ENCODE results near the gene HS2ST1. TPM values are rescaled to one million over a fixed set of nuclear protein-coding genes. Genes with fewer than 3 reads are reported as not detected.

The HS2ST1 gene
- total RNA-seq, 1 experiment from 2014 or later = 30.1 TPM

DNA sequence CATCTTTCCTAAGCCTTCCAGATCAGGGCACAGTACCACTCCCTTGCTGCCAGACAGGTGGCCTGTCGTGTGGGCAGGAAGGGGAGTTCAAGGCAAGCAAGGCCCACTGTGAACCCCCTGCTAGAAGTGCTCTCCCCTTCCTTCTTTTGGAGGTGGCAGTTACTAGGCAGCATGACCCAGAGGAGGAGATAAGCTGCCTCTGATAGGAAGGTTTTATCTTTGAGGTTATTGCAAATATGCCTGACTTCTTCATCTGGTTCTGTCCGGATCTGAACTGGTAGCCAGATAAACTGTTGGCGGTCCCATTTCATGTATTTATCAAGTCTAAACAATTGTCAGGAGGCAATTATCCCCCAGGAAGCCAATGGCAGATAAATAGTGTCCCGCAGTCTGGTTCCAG, 216.0 kb downstream of the HS2ST1 start:
- no peak overlapping the region for H3K4me2 ChIP-seq (ENCODE audit: low read length)
- TF ChIP-seq, protein P1, sequence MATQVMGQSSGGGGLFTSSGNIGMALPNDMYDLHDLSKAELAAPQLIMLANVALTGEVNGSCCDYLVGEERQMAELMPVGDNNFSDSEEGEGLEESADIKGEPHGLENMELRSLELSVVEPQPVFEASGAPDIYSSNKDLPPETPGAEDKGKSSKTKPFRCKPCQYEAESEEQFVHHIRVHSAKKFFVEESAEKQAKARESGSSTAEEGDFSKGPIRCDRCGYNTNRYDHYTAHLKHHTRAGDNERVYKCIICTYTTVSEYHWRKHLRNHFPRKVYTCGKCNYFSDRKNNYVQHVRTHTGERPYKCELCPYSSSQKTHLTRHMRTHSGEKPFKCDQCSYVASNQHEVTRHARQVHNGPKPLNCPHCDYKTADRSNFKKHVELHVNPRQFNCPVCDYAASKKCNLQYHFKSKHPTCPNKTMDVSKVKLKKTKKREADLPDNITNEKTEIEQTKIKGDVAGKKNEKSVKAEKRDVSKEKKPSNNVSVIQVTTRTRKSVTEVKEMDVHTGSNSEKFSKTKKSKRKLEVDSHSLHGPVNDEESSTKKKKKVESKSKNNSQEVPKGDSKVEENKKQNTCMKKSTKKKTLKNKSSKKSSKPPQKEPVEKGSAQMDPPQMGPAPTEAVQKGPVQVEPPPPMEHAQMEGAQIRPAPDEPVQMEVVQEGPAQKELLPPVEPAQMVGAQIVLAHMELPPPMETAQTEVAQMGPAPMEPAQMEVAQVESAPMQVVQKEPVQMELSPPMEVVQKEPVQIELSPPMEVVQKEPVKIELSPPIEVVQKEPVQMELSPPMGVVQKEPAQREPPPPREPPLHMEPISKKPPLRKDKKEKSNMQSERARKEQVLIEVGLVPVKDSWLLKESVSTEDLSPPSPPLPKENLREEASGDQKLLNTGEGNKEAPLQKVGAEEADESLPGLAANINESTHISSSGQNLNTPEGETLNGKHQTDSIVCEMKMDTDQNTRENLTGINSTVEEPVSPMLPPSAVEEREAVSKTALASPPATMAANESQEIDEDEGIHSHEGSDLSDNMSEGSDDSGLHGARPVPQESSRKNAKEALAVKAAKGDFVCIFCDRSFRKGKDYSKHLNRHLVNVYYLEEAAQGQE (IDR thresholded peaks at IDR 0.05; ENCODE audit: low read depth) = no peak
- peaks cover 0 to 4% of the 10 kb centered on the region in 2 experiments; a peak in 1 of 4 replicates for H3K4me1 ChIP-seq (ENCODE audit: control insufficient read depth in 1 of 2, insufficient read depth in 2 of 2, low read length in 2 of 2)
- H3K27ac ChIP-seq (ENCODE audit: low read depth, low read length) = no peak overlapping the region
- no peaks in the 10 kb centered on the region for H3K36me3 ChIP-seq (ENCODE audit: control insufficient read depth in 1 of 2, insufficient read depth in 2 of 2, low read length in 2 of 2)
- H3K9me2 ChIP-seq (ENCODE audit: insufficient read depth) = no peaks in the 10 kb centered on the region
- RAD21 ChIA-PET (ENCODE audit: low non-redundant PET in 1 of 2, low total read pairs in 2 of 2, uncharacterized antibody in 2 of 2, unreplicated experiment in 2 of 2) = no interaction called here
- H3K9me3 ChIP-seq (ENCODE audit: control insufficient read depth in 1 of 2, insufficient read depth in 1 of 2, low read depth in 1 of 2, low read length in 2 of 2) = no peaks in the 10 kb centered on the region
- no peaks in the 10 kb centered on the region for H4K20me1 ChIP-seq (ENCODE audit: insufficient read depth)
- H3K9ac ChIP-seq (ENCODE audit: low read length) = no peak overlapping the region
- CTCF ChIA-PET = no interaction called here
- no peak overlapping the region for H2AFZ ChIP-seq (ENCODE audit: low read depth, low read length, poor library complexity, severe bottlenecking)
- no peak overlapping the region for H3K4me3 ChIP-seq (replicated peaks in 1 of 2; ENCODE audit: low read depth in 1 of 2, low read length in 2 of 2)
- DNase-seq (ENCODE audit: low read depth, low spot score) (no peak), ATAC-seq (no peak)
- intact Hi-C loops (cut with micrococcal nuclease) = loop anchor here (2.0 to 10.0 kb wide), 3 partner anchors 150 to 1474 kb away; no protein-coding TSS in a partner anchor
- H3K79me2 ChIP-seq (ENCODE audit: insufficient read depth, low read length) = no peaks in the 10 kb centered on the region
- no TSS peak for BruUV-seq (replicated peaks)
- H3K27me3 ChIP-seq (ENCODE audit: insufficient read depth, low read length) = no peaks in the 10 kb centered on the region
- POLR2A ChIA-PET = no interaction called here

DNA sequence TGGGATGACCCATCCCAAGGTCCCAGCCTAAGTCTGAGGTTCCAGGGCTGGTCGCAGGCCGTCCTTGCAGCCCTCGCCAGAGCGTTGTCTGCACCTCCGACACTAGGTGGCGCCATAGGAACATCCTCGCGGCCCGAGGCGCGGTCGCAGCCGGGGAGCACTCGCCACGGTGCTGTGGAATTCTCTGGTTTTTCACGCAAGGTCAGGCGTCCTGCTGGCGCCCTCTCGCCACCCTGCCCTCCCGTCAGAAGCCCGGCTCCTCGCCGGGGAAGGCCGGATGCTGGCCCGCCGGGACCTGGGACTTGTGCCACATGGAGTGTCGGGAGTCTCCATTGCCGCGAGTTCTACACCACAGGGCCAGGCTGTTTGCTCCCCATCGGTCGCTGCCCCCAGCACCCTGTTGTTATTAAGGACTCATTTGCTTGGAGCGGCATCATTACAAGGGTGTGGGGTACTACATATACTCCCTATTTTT, 217.4 kb downstream of the HS2ST1 start:
- ChIA-PET POLR2A (no interaction called here), RAD21 (ENCODE audit: low non-redundant PET in 1 of 2, low total read pairs in 2 of 2, uncharacterized antibody in 2 of 2, unreplicated experiment in 2 of 2) (no interaction called here), CTCF (no interaction called here)
- ATAC-seq = peak; percentile 99
- H3K27ac ChIP-seq (ENCODE audit: low read depth, low read length) = no peak overlapping the region
- peaks cover 0 to 4% of the 10 kb centered on the region in 2 experiments; a peak in 1 of 4 replicates for H3K4me1 ChIP-seq (ENCODE audit: control insufficient read depth in 1 of 2, insufficient read depth in 2 of 2, low read length in 2 of 2)
- H2AFZ ChIP-seq (ENCODE audit: low read depth, low read length, poor library complexity, severe bottlenecking) = peak overlapping the region; percentile 59
- no peaks in the 10 kb centered on the region for H4K20me1 ChIP-seq (ENCODE audit: insufficient read depth)
- H3K79me2 ChIP-seq (ENCODE audit: insufficient read depth, low read length) = no peaks in the 10 kb centered on the region
- DNase-seq (ENCODE audit: low read depth, low spot score) = peak; percentile 35
- TF ChIP-seq RAD21 (IDR thresholded peaks at IDR 0.05; ENCODE audit: low read depth) = peak; percentile 95
- TF ChIP-seq, protein P2, sequence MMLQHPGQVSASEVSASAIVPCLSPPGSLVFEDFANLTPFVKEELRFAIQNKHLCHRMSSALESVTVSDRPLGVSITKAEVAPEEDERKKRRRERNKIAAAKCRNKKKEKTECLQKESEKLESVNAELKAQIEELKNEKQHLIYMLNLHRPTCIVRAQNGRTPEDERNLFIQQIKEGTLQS (IDR thresholded peaks at IDR 0.05) = no peak
- peak; percentile 56; the same call in 1 of the 2 replicates for TF ChIP-seq ZFX (IDR thresholded peaks at IDR 0.05)
- TF ChIP-seq, protein P3, sequence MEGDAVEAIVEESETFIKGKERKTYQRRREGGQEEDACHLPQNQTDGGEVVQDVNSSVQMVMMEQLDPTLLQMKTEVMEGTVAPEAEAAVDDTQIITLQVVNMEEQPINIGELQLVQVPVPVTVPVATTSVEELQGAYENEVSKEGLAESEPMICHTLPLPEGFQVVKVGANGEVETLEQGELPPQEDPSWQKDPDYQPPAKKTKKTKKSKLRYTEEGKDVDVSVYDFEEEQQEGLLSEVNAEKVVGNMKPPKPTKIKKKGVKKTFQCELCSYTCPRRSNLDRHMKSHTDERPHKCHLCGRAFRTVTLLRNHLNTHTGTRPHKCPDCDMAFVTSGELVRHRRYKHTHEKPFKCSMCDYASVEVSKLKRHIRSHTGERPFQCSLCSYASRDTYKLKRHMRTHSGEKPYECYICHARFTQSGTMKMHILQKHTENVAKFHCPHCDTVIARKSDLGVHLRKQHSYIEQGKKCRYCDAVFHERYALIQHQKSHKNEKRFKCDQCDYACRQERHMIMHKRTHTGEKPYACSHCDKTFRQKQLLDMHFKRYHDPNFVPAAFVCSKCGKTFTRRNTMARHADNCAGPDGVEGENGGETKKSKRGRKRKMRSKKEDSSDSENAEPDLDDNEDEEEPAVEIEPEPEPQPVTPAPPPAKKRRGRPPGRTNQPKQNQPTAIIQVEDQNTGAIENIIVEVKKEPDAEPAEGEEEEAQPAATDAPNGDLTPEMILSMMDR (IDR thresholded peaks at IDR 0.05 in 2 of 3, conservative IDR thresholded peaks at IDR 0.05 in 1 of 3; ENCODE audit: borderline replicate concordance in 1 of 3, insufficient read depth in 1 of 3, low read depth in 2 of 3, low read length in 2 of 3) = peak; percentile 64 to 89 (median 85)
- no peak for TF ChIP-seq CBX3 (IDR thresholded peaks at IDR 0.05; ENCODE audit: low read depth)
- H3K9me3 ChIP-seq (ENCODE audit: control insufficient read depth in 1 of 2, insufficient read depth in 1 of 2, low read depth in 1 of 2, low read length in 2 of 2) = no peaks in the 10 kb centered on the region
- H3K27me3 ChIP-seq (ENCODE audit: insufficient read depth, low read length) = no peaks in the 10 kb centered on the region
- intact Hi-C loops (cut with micrococcal nuclease) = loop anchor here (1.0 to 10.0 kb wide), 5 partner anchors 149 to 1473 kb away; no protein-coding TSS in a partner anchor
- H3K36me3 ChIP-seq (ENCODE audit: control insufficient read depth in 1 of 2, insufficient read depth in 2 of 2, low read length in 2 of 2) = no peaks in the 10 kb centered on the region
- BruUV-seq (replicated peaks) = no TSS peak
- peak overlapping the region; percentile 73 for H3K4me2 ChIP-seq (ENCODE audit: low read length)
- H3K4me3 ChIP-seq (replicated peaks in 1 of 2; ENCODE audit: low read depth in 1 of 2, low read length in 2 of 2) = peak overlapping the region; percentile 21 to 39; a peak in 3 of 4 replicates
- H3K9me2 ChIP-seq (ENCODE audit: insufficient read depth) = no peaks in the 10 kb centered on the region
- peak overlapping the region; percentile 28; the same call in 1 of the 2 replicates for H3K9ac ChIP-seq (ENCODE audit: low read length)

All from HCT116 (cell line).